DOHH2 (cell line): Measurements from ENCODE around the gene ARHGEF12.

Source experiments
- H3F3A ChIP-seq: fragments of 200-600 bp; sonication (generic), shearing (Covaris generic); 2 replicates; pipeline ENCODE4 v1.6.0; 2016; ENCODE audit warnings: antibody characterized with exemption, mild to moderate bottlenecking; ENCODE audit not compliant: control insufficient read depth, insufficient read depth
- H3K27ac ChIP-seq: fragments of 200-600 bp; sonication (generic); 2 replicates; pipeline ENCODE4 v1.5.1; 2014; ENCODE audit warnings: low read depth, mild to moderate bottlenecking, low read length, moderate library complexity
- H3K27me3 ChIP-seq: fragments of 200-600 bp; sonication (generic); 2 replicates; pipeline ENCODE4 v1.6.1; 2014; ENCODE audit warnings: mild to moderate bottlenecking, low read length, mixed read lengths; ENCODE audit not compliant: control insufficient read depth
- H3K36me3 ChIP-seq: fragments of 200-600 bp; sonication (generic); 2 replicates; pipeline ENCODE4 v1.6.1; 2014; ENCODE audit warnings: mild to moderate bottlenecking, low read length, moderate library complexity, mixed read lengths; ENCODE audit not compliant: control insufficient read depth
- H3K4me1 ChIP-seq: fragments of 200-600 bp; sonication (generic); 2 replicates; pipeline ENCODE4 v1.6.1; 2014; ENCODE audit warnings: mild to moderate bottlenecking, low read length, mixed read lengths; ENCODE audit not compliant: control insufficient read depth
- H3K4me2 ChIP-seq: fragments of 200-600 bp; sonication (generic); 2 replicates; pipeline ENCODE4 v1.6.0; 2014; ENCODE audit warnings: mild to moderate bottlenecking, low read length, moderate library complexity
- H3K4me3 ChIP-seq: fragments of 200-600 bp; sonication (generic); 2 replicates; pipeline ENCODE4 v1.5.1; 2014; ENCODE audit warnings: mild to moderate bottlenecking, low read length, mixed read lengths
- H3K79me2 ChIP-seq: fragments of 200-600 bp; sonication (generic); 2 replicates; pipeline ENCODE4 v1.6.1; 2014; ENCODE audit warnings: mild to moderate bottlenecking, low read length, mixed read lengths; ENCODE audit not compliant: control insufficient read depth
- H3K9me2 ChIP-seq: fragments of 200-600 bp; sonication (generic); replicated peaks from 2 replicates; pipeline ENCODE4 v1.6.1; 2014; ENCODE audit warnings: mild to moderate bottlenecking, low read length, mixed read lengths; ENCODE audit not compliant: control insufficient read depth
- H3K9me3 ChIP-seq: fragments of 200-600 bp; sonication (generic); 2 replicates; pipeline ENCODE4 v1.6.1; 2014; ENCODE audit warnings: antibody characterized with exemption, low read length, mixed read lengths; ENCODE audit not compliant: control insufficient read depth, insufficient read depth
- H4K20me1 ChIP-seq: fragments of 200-600 bp; sonication (generic); 2 replicates; pipeline ENCODE4 v1.6.0; 2014; ENCODE audit warnings: low read depth, mild to moderate bottlenecking, antibody characterized with exemption, low read length, moderate library complexity; ENCODE audit not compliant: control insufficient read depth, insufficient read depth
- CTCF ChIP-seq: fragments of 200-600 bp; sonication (generic); IDR thresholded peaks from one replicate; pipeline ENCODE4 v1.5.1; 2014; ENCODE audit warnings: antibody characterized with exemption, mild to moderate bottlenecking, low read depth, low read length; ENCODE audit not compliant: poor library complexity, severe bottlenecking
- EZH2phosphoT487 ChIP-seq: fragments of 200-600 bp; sonication (generic); IDR thresholded peaks from 2 replicates; pipeline ENCODE4 v1.6.1; 2017; ENCODE audit warnings: borderline replicate concordance, mild to moderate bottlenecking, antibody characterized with exemption, low read length, moderate library complexity, mixed read lengths

The ARHGEF12 gene

GRCh38 chr11:120518356-120518755, 182.1 kb downstream of the ARHGEF12 start:
- H3K36me3 ChIP-seq = no peaks in the 10 kb centered on the region
- no peaks in the 10 kb centered on the region for H4K20me1 ChIP-seq
- no peaks in the 10 kb centered on the region for H3K79me2 ChIP-seq
- no peaks in the 10 kb centered on the region for H3K9me3 ChIP-seq
- no peaks in the 10 kb centered on the region for H3F3A ChIP-seq
- no peak overlapping the region for H3K4me3 ChIP-seq
- TF ChIP-seq CTCF = no peak
- no peak for TF ChIP-seq EZH2phosphoT487
- H3K27me3 ChIP-seq = no peaks in the 10 kb centered on the region
- H3K4me1 ChIP-seq = no peaks in the 10 kb centered on the region
- H3K9me2 ChIP-seq = no peaks in the 10 kb centered on the region
- no peak overlapping the region for H3K27ac ChIP-seq
- no peak overlapping the region for H3K4me2 ChIP-seq

GRCh38 chr11:120519474-120519873, 183.3 kb downstream of the ARHGEF12 start:
- Histone ChIP-seq H3K4me3 (no peak overlapping the region), H3K9me3 (no peaks in the 10 kb centered on the region), H3K4me1 (no peaks in the 10 kb centered on the region), H4K20me1 (no peaks in the 10 kb centered on the region), H3K4me2 (no peak overlapping the region), H3K79me2 (no peaks in the 10 kb centered on the region), H3K9me2 (no peaks in the 10 kb centered on the region), H3F3A (no peaks in the 10 kb centered on the region), H3K27me3 (no peaks in the 10 kb centered on the region), H3K27ac (no peak overlapping the region), H3K36me3 (no peaks in the 10 kb centered on the region)
- TF ChIP-seq CTCF (no peak), EZH2phosphoT487 (no peak)

GRCh38 chr11:120520091-120520822, 184.0 kb downstream of the ARHGEF12 start:
- no peaks in the 10 kb centered on the region for H3K9me3 ChIP-seq
- no peaks in the 10 kb centered on the region for H3K9me2 ChIP-seq
- no peaks in the 10 kb centered on the region for H4K20me1 ChIP-seq
- H3K27ac ChIP-seq = no peak overlapping the region
- H3K4me2 ChIP-seq = no peak overlapping the region
- TF ChIP-seq CTCF (no peak), EZH2phosphoT487 (no peak)
- no peaks in the 10 kb centered on the region for H3K27me3 ChIP-seq
- H3K79me2 ChIP-seq = no peaks in the 10 kb centered on the region
- H3F3A ChIP-seq = no peaks in the 10 kb centered on the region
- H3K36me3 ChIP-seq = no peaks in the 10 kb centered on the region
- H3K4me1 ChIP-seq = no peaks in the 10 kb centered on the region
- no peak overlapping the region for H3K4me3 ChIP-seq
